Upper lobe of left lung (tissue), 6 donors: ENCODE results near the gene RNF5. TPM values are rescaled to one million over a fixed set of nuclear protein-coding genes. Genes with fewer than 3 reads are reported as not detected.

ENCODE experiments used
- ATAC-seq, 2 donors: fragments of 200-7000 bp; cut with Tn5 transposase; one replicate each; pipeline ENCODE4 v1.9.1; 2022; ENCODE audit warnings: mild to moderate bottlenecking in 2 of 2, moderate library complexity in 2 of 2; ENCODE audit not compliant: low FRiP score in 2 of 2
- DNase-seq, 2 donors: peaks; one replicate each; pipeline ENCODE4 v3.0.0-alpha.2; 2019 to 2020
- H3K27ac ChIP-seq, 4 donors: fragments of 200-600 bp; sonication (generic); one replicate each; pipeline ENCODE4 v1.5.1; 2016 to 2019
- H3K27me3 ChIP-seq, 4 donors: fragments of 200-600 bp; sonication (generic); one replicate each; pipeline ENCODE4 v1.5.1; 2017 to 2019
- H3K36me3 ChIP-seq, 4 donors: fragments of 200-600 bp; sonication (generic); one replicate each; pipeline ENCODE4 v1.5.1; 2016 to 2019
- H3K4me1 ChIP-seq, 4 donors: fragments of 200-600 bp; sonication (generic); one replicate each; pipeline ENCODE4 v1.5.1; 2018 to 2019
- H3K4me3 ChIP-seq, 4 donors: fragments of 200-600 bp; sonication (generic); one replicate each; pipeline ENCODE4 v1.5.1; 2017 to 2019; ENCODE audit warnings: mild to moderate bottlenecking in 2 of 4, moderate library complexity in 1 of 4
- H3K9me3 ChIP-seq, 4 donors: fragments of 200-600 bp; sonication (generic); one replicate each; pipeline ENCODE4 v1.5.1; 2018 to 2019
- CTCF ChIP-seq, 6 experiments: fragments of 450-650 bp in 4 of 6; fragments of 200-600 bp in 2 of 6; sonication (generic) in 2 of 6; IDR thresholded peaks; one replicate each; pipeline ENCODE4 v1.5.1; 2016 to 2019; ENCODE audit warnings: antibody characterized with exemption in 6 of 6
- EP300 ChIP-seq, 4 donors: sonication (generic); formaldehyde crosslinking; IDR thresholded peaks; one replicate each; pipeline ENCODE4 v1.5.1; 2017; ENCODE audit warnings: antibody characterized with exemption in 4 of 4, control low read depth in 2 of 4
- POLR2A ChIP-seq, 4 donors: fragments of 450-650 bp; IDR thresholded peaks; one replicate each; pipeline ENCODE4 v1.5.1; 2016 to 2017; ENCODE audit warnings: antibody characterized with exemption in 4 of 4, mild to moderate bottlenecking in 2 of 4
- POLR2AphosphoS5 ChIP-seq, 2 donors: sonication (generic); formaldehyde crosslinking; IDR thresholded peaks; one replicate each; pipeline ENCODE4 v1.5.1; 2017; ENCODE audit warnings: antibody characterized with exemption in 2 of 2
- WGBS, 2 donors: methylation state at CpG; one replicate each; pipeline ENCODE4 v1.1.5; 2017 to 2018; 5-methylcytosine and 5-hydroxymethylcytosine counted together
- total RNA-seq, 6 donors: library from RNA; depleted of rRNA in 4 of 6; stranded (reverse); fragments of >200 nt in 4 of 6; gene quantifications; one replicate each; pipeline versions ENCODE4 v1.1.0 to v1.2.1, GENCODE V29; 2016 to 2021
- donor health status: DM: no; HTN: no; CAD: no; lungs with moderate emphysema.
- donor health status: DM: no; HTN: yes; CAD: no; lungs with severe emphysema.

The RNF5 gene
- total RNA-seq, 6 donors from 2014 or later, result 23.0 to 73.6 (median 59.1) TPM

- no peak overlapping the region for H3K27ac ChIP-seq
- TF ChIP-seq CTCF (IDR thresholded peaks at IDR 0.05) (no peak), POLR2AphosphoS5 (IDR thresholded peaks at IDR 0.05) (no peak), EP300 (IDR thresholded peaks at IDR 0.05) (no peak), POLR2A (IDR thresholded peaks at IDR 0.05) (no peak)
- H3K36me3 ChIP-seq, result peaks cover 0 to 48% (median 32%) of the 10 kb centered on the region in 4 donors
- no peaks in the 10 kb centered on the region for H3K27me3 ChIP-seq
- DNase-seq, result no peak
- no peak for ATAC-seq
- H3K4me1 ChIP-seq, result peaks cover 9 to 24% (median 15%) of the 10 kb centered on the region in 4 donors
- 92 to 93% methylated on average over 4 to 11 of the region's 11 CpGs for WGBS, 2 donors
- H3K4me3 ChIP-seq, result no peak overlapping the region
- no peaks in the 10 kb centered on the region for H3K9me3 ChIP-seq
Observed at GRCh38 chr6:32170294-32170693, 7.9 kb upstream of the RNF5 start.

GRCh38 chr6:32171234-32171633, 7.0 kb upstream of the RNF5 start:
- 94 to 96% methylated on average over 6 of the region's 6 CpGs for WGBS, 2 donors

GRCh38 chr6:32173051-32173727, 5.0 kb upstream of the RNF5 start:
- no peaks in the 10 kb centered on the region for H3K27me3 ChIP-seq
- peaks cover 23 to 39% (median 30%) of the 10 kb centered on the region in 4 donors for H3K4me1 ChIP-seq
- ATAC-seq (no peak), DNase-seq (no peak)
- TF ChIP-seq POLR2A (IDR thresholded peaks at IDR 0.05) (no peak), POLR2AphosphoS5 (IDR thresholded peaks at IDR 0.05) (no peak), CTCF (IDR thresholded peaks at IDR 0.05) (no peak), EP300 (IDR thresholded peaks at IDR 0.05) (no peak)
- no peak overlapping the region for H3K4me3 ChIP-seq
- H3K27ac ChIP-seq, result no peak overlapping the region
- 71 to 82% methylated on average over 4 of the region's 4 CpGs for WGBS, 2 donors
- H3K9me3 ChIP-seq, result no peaks in the 10 kb centered on the region
- peaks cover 0 to 32% (median 23%) of the 10 kb centered on the region in 4 donors for H3K36me3 ChIP-seq

More at GRCh38 chr6:32171234-32171633, 7.0 kb upstream of the RNF5 start:
- Histone ChIP-seq H3K27me3 (no peaks in the 10 kb centered on the region), H3K4me3 (no peak overlapping the region), H3K4me1 (peaks cover 13 to 28% (median 19%) of the 10 kb centered on the region in 4 donors), H3K9me3 (no peaks in the 10 kb centered on the region), H3K36me3 (peaks cover 0 to 48% (median 32%) of the 10 kb centered on the region in 4 donors), H3K27ac (no peak overlapping the region)
- ATAC-seq, result no peak
- no peak for TF ChIP-seq POLR2A (IDR thresholded peaks at IDR 0.05)
- no peak for TF ChIP-seq EP300 (IDR thresholded peaks at IDR 0.05)
- TF ChIP-seq CTCF (IDR thresholded peaks at IDR 0.05), result no peak
- TF ChIP-seq POLR2AphosphoS5 (IDR thresholded peaks at IDR 0.05), result no peak
- no peak for DNase-seq

- ATAC-seq (no peak), DNase-seq (no peak)
- Histone ChIP-seq H3K4me3 (peak overlapping the region in 1 of 4 donors; percentile 80), H3K27me3 (no peaks in the 10 kb centered on the region), H3K9me3 (no peaks in the 10 kb centered on the region), H3K36me3 (peaks cover 0 to 20% (median 18%) of the 10 kb centered on the region in 4 donors), H3K4me1 (peaks cover 29 to 46% (median 37%) of the 10 kb centered on the region in 4 donors), H3K27ac (no peak overlapping the region)
- TF ChIP-seq POLR2AphosphoS5 (IDR thresholded peaks at IDR 0.05) (no peak), EP300 (IDR thresholded peaks at IDR 0.05) (no peak), CTCF (IDR thresholded peaks at IDR 0.05) (no peak), POLR2A (IDR thresholded peaks at IDR 0.05) (no peak)
- WGBS, 2 donors, result 79 to 84% methylated on average over 1 of the region's 1 CpG
Observed at GRCh38 chr6:32174416-32174815, 3.8 kb upstream of the RNF5 start.

- no peak for DNase-seq
- ATAC-seq, result no peak
- peak overlapping the region; percentile 89 to 98 (median 96) for H3K27ac ChIP-seq
- H3K4me1 ChIP-seq, result peaks cover 37 to 53% (median 44%) of the 10 kb centered on the region in 4 donors
- no peaks in the 10 kb centered on the region for H3K9me3 ChIP-seq
- H3K36me3 ChIP-seq, result peaks cover 0 to 19% (median 11%) of the 10 kb centered on the region in 4 donors
- 8 to 20% methylated on average over 2 of the region's 2 CpGs for WGBS, 2 donors
- TF ChIP-seq POLR2AphosphoS5 (IDR thresholded peaks at IDR 0.05) (no peak), EP300 (IDR thresholded peaks at IDR 0.05) (no peak), POLR2A (IDR thresholded peaks at IDR 0.05) (no peak), CTCF (IDR thresholded peaks at IDR 0.05) (no peak)
- H3K27me3 ChIP-seq, result no peaks in the 10 kb centered on the region
- peak overlapping the region; percentile 80 to 87 (median 84) for H3K4me3 ChIP-seq
Observed at GRCh38 chr6:32175322-32175710, 2.9 kb upstream of the RNF5 start.
